Anterior cingulate cortex (tissue), 58 donors: ENCODE measurements around the gene ITPR1.

ENCODE experiments used
- DNase-seq, 58 donors: peaks; one replicate each; lab custom pipeline; 2025; lab: John Stamatoyannopoulos, UW

Gene ITPR1

DNA sequence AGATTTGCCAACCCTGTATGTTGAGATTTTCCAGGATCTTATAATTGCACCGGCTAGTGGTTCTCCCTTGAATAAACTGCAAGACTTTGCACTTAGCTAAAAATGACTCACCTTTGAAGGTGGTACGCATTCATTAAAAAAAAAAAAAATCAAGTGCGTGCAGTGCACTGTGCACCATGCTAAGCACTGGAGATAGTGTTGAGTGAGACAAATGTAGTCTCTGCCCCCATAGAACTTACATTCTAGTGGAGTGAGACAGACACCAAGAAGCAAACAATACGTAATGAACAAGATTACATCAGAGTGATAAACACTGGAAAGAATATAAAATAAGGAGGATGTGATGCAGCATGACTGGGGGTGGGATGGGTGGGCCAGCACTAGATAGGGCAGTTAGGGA lies 69.4 kb downstream of the ITPR1 start:
- DNase-seq: no peak

DNA sequence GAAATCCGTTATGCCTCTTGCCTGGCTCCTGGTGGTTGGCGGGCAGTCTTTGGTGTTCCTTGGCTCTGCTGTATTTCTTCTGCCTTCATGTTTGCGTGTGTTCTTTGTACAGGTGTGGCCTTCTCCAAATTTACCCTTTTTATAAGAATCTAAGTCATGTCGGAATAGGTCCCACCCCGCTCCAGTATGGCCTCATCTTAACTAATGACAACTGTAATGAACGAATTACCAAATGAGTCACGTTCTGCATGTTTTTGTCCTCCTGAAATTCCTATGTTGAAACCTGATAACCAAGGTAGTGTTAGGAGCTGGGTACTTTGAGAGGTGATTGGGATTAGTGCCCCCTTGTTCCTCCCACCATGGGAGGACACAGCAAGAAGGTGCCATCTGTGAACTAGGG lies 71.1 kb downstream of the ITPR1 start:
- DNase-seq: no peak

DNA sequence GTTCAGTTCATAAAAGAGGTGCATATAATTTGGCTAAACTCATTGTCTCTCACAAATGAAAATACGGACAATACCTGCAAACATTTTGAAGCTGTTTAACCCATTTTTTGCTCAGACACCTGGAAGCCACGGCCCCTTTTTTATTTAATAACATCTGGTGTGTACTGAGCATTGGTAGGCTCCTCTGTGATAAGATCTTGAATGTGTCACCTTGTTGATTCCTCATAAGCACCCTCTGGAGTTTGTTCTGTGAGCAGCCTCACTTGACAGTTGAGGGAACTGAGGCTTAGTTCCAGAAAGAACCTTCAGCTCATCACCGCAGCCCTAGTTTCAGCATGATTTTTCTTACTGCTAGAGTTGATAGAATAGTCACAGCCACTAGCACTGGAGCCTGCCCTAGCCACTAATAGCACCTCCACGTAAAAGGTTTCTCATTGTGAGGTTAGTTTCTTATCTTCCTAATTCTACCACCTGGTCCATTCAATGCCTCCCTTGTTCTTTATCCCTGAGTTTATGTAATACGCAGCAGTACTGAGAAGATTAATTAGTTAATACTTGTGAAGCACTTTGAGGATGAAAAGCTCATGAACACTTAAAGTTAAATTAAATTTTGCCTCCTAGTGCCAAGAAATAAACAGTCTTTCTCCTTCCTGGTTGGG lies 71.9 kb downstream of the ITPR1 start:
- no peak for DNase-seq

DNA sequence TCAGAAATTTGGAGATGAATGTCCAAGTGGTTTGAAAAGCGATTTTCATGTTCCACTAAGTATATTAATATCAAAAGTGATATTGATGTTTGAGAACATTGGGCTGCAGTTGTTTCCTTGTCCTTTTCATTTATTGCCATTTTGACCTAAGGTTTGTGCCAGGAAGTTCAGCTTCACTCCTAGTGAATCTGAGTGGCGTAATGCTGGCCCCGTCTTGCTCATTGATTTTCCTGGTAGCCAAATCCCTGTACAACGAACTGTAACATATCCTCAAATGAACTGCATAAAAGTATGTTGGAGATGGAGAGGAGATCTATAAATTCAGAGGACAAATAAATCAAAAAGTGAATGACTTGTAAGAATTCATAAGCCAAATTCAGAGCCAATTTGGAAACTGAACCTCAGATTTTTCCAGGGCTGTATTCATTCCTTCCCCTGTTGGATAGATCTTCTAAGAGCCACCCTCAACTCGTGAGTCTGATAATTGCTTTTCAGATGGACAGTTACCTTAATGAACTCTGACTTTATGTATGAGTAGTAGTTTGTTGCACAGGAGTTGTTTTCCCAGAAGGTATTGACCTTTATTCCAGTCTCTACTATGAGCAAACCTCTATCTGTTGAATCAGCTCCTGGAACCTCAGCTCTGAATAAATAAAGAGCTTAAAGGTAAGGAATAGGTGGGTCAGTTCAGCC lies 72.8 kb downstream of the ITPR1 start:
- DNase-seq: no peak

DNA sequence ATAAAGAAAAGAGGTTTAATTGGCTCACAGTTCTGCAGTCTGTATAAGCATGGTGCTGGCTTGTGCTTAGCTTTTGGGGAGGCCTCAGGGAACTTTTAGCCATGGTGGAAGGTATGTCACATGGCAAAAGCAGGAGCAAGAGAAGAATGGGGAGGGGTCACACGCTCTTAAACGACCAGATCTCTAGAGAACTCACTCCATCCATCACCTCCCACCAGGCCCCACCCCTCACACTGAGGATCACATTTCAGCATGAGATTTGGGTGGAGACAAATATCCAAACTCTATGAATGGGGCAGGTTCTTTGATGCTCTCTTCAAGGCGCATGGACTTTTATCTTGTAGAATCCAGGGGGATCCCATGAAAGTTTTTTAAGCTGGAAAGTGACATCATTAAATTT lies 75.7 kb downstream of the ITPR1 start:
- no peak for DNase-seq

DNA sequence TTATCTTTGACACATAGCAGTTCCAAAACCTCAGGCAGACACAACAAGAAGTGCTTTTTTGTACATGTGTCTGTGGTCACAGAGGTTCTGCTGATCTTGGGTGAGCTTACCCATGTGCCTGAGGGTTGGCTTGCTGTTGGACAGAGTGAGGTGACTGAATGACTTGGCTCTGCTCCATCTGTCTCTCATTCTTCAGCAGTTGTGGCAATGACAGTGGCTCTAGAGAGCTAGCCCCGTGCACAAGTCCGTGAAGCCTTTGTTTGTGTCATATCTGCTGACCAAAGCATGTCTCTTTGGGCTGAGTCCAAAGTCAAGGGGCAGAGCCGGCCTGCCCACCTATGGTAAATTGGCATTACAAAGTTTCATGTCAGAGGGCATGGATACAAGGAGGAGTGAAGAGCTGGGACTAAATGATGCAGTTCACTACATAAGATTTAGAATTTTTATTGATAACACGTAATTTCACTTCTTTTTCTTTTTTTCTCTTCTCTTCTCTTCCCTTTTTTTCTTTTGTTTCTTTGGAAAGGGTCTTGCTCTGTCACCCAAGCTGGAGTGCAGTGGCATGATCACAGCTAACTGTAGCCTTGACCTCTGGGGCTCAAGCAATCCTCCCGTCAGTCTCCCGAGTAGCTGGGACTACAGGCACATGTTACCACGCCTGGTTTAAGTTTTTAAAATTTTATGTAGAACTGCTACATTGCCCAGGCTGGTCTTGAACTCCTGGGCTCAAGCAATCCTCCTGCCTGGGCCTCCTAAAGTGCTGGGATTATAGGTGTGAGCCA lies 77.9 kb downstream of the ITPR1 start:
- no peak for DNase-seq

DNA sequence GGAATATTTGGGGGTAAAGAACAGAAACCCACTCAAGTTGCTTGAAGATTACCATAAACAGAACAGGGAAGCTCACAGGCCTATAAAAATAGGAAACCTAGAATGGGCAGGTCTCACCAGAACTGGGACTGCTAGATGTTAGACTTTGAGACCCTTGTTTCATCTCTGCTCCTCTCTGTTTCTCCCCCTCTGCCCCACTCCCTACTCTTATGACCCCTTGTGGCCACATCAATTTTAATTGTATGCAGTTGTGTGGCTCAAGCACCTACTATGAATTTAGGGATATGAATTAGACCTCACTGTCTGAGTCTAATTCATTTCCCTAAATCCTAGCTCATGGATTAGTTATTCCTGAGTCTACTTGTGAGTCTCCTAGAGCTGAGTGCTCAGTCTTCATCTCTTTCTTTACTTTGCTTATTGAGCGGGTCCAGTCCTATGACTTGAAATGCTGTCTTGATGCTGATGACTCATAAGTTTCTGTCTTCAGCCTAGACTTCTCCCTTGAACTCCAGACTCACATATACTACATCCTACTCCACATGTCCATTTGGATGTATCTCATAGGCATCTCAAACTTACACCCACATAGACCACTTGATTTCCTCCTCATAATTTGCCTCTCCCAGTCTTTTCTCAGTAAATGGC lies 78.7 kb downstream of the ITPR1 start:
- no peak for DNase-seq

DNA sequence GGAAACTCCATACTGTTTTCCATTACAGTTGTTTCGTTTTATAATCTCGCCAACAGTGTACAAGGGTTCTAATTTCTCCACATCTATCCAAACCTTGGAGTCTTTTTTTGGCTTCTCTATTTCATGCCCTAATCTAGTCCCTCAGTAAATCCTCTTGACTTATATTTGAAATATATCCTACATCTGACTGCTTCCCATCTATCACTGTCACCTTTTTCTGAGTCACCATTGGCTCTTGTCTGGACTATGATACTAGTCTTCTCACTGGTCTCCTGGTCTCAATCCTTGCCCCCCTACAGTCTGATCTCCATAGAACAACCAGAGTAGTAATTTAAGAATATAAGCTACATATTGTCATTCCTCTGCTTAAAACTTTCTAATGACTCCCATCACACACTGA lies 80.0 kb downstream of the ITPR1 start:
- DNase-seq: no peak

DNA sequence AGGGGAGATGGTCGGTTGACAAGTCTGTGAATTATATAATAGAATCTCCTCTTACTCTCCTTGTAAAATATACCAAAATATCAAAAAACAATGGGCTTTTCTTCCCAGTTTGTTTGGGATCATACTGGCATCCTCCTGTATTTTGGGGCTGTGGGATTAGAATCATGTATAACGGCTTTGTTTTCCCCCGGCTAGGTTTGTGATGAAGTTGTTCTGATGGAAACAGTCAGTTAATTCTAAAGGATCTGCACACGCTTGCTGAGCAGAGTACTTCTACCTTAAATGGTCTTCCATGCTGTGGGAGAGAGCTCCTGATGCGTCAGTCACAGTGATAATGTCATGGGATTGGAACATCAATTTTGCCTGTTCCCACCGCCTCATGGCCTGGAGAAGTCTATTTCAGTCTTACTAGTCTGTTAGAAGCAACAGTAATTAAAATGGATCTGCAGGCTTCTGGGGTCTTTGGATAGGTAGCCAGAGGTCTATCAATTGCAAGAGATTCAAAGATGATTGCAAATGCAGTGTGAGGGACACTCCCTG lies 81.3 kb downstream of the ITPR1 start:
- no peak for DNase-seq

DNA sequence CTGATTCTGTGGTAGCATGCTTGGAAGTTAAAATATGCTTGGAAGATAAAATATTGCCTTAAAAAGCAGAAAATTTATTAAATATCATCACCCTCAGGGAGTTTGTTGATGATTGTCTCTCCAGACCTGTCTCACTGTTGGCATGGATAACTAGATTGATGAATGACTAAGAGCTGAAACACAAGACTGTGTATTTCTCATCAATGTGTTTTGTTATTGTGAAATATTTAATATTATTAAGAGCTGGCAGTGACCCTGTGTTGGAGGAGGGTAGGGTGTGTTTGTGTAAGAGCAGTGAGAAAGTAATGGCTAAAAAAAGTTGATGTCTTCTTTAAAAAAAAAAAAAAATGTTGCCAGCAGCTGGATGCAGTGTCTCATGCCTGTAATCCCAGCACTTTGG lies 82.2 kb downstream of the ITPR1 start:
- DNase-seq: no peak

DNA sequence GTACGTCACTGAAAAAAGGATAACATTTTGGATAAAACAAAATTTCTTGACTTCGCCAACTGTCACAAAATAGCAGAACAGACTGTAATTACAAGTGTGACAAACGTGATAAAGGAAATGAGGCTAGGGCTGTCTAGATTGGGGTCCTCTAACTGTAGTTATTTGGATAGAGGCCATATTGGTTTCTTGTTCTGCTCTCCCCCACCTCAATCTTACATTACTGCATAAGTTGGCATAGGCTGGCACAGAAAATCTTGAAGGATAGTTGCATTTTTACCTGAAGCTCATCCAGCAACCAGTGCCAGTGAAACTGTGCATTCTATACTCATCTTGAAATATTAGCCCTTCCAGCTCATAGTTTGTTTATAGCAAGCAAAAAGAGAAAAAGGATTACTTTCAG lies 84.6 kb downstream of the ITPR1 start:
- DNase-seq: no peak

DNA sequence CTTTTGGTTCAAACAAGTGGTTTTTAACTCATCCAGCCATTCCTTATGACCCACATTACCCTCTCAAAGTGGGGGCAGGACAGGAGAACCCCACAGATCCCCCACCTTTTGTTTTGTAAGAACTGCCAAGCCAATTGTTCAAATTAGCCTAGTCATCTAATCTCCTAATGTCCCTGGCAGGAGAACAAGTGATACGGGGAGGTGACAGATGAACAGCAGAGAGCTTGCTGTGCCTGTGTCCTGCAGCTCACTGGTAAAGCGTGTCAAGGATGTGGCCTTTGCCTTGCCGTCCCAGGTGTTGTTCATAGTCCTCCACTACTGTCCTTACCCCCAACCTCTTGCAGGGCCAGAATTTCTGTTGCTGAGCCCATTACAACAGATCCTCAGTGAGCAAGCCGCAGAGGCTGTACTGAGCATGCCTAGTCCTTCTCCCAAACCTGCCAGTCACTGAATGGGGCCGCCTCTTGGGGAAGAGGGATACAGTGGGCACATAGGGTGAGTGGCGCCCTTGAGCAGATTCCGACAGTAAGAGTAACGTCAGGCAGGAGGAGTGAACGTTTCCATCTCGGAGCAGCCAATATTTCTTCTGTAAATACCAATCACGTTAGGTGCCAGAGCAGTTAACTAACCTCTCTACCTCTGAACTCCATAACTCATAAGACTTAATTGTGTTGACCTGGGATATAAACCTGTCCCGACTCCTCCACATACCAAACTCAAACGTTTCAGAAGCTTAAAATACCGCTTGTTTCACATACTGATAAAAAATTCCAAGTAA lies 87.4 kb downstream of the ITPR1 start:
- DNase-seq: no peak

DNA sequence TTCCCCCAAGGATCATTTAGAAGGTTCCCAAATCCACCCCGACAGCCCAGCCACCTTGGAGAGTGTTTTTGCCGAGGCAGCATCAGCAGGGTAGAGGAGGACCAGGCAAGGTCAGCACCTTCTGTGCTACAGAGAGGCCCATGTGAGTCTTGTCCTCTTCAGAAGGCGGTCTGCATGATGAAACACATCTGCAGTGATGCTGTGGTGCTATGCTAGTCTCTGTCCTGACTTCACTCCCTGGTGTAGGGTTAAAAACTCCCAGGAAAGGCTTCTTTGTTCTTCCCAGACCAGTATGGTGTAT lies 87.9 kb downstream of the ITPR1 start:
- peak in 1 of 58 donors; percentile 9 for DNase-seq

DNA sequence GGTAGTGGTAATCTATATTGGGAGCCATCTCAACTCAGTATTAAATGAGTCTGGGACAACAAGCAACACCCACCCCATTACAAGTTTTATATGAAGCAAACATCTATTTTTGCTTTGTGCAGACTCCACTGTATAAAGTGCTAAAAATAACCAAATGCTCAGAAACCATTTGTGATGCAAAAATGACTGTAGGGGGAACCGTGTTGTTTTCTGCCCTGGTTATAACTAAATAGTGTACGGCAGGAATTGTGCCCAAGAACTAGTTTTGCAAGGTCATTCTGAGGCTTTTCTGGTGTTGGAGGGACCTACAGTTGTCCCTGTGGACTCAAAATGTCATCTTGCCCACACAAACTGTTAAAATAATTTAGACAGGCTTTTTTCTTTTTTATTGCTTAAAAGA lies 88.3 kb downstream of the ITPR1 start:
- no peak for DNase-seq

DNA sequence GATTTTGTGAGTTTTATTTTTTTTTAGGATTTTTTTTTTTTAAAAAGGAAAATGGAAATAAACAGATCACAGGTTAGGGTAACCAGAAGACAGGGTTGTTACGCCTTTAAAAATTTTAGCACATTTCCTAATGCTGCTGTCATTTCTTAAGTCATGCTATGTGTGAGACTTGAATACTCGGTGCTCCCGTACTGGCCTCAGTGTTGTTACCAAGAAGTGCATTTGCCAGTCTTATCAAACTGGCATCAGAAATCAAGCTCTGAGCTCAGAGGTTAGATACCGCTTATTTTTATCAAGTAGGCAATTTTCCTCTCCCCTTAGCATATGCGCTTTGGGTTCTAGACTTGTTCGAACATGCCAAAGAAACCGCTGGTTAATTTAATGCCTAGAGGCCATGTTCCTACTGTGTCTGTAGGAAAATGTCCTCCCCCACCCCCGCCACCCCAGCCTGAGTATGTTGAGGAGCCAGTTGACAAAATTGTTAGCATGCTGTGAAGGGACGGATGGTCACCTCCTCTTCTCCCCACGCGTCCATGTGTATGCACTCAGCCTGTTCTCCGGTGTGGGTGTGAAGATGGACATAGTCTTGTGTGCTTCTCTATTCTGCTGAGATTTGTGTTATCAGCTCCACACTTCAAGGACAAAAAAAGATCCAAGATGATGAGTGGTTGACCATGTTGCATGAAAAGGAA lies 88.9 kb downstream of the ITPR1 start:
- DNase-seq: peak in 4 of 58 donors; percentile 11 to 30 (median 14)

DNA sequence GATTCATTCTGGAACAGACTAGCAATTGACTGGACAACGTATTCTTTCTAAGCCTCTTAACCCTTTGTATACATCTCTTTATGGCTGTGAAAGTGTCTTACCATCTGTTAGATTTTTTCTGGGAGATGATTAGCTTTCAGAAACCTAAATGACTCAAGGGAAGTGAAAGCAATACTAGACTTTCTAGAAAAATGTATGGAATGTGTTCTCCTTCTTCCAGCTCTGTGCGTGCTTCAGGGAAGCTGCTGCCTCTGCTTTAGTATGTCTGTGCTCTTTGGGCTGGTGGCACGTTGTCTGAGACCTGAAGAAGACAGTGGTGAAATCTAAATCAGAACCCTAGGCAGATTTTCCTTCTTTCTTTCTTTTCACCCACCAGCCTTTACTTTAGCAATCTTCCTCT lies 89.5 kb downstream of the ITPR1 start:
- no peak for DNase-seq

DNA sequence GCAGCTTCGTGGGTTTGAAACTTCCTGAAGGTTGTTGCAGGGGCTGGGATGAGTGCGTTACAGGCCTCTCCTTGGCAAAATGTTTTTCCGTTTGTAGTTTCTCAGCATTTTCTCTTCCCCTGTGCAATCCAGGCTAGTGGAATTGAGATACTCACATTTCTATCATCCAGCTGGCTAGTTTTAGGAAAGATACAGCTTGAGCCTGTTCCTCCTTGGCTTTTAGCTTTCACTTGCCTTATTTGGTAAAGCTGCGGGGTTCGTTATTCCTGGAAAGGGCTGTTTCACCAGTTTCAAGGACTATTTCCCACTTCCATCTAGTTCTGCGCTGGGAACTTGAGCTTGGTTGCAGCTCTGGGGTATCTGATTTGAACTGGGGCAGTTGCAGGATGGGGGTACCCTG lies 90.3 kb downstream of the ITPR1 start:
- peak in 4 of 58 donors; percentile 10 to 46 (median 14) for DNase-seq

DNA sequence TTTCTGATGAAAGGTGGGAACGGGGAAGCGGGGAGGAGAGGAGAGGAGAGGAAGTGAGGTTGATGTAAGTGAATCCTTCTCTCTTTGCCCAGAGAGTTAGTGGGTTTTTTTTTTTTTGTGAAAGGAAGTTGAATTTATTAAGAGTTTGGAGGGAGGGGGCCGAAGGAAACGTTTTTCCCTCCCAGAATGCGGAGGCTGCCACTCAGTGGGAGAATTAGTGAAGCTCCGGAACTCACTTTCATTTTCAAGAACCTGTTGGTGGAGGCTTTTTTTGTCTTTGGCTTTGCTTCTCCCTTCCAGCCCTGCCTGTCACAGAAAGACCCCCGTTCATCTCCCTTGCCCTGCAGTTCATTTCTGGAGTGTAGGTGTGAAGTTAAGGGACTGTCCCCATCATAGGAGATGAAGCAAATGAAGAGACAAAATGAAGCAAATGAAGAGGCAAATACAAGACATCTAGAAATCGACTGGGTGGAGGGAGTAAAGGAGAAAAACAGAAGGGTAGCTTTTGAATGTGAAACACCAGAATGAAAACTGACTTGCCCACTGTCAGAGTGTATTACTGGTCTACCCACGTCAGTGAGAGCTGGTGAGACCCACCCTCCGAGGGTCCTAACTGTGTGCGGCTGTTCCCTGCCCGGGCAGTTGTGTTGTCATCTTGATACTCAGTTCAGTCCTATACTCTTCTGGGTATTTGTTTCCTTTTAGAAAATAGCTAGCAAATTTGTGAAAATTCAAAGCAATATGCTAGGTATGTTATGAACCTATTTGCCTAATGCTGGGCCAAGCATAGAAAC lies 91.5 kb downstream of the ITPR1 start:
- peak in 4 of 58 donors; percentile 6 to 23 (median 13) for DNase-seq

DNA sequence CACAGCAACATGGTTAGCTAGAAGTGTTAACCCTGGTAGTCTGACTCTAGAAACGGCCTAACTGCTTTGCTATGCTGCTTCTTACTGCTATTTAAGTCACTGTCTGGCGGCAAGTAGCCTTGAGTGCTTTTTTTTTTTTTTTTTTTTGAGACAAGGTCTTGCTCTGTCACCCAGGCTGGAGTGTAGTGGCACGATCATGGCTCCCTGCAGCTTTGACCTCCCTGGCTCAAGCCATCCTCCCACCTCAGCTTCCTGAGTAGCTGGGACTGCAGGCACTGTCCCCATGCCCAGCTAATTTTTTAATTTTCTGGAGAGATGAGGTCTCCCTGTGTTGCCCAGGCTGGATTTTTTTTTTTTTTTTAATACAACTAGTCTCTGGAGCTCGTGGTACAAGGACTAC lies 93.2 kb downstream of the ITPR1 start:
- DNase-seq: no peak
